Liver (tissue), 9 donors: ENCODE results near the gene NFIA. TPM values are rescaled to one million over a fixed set of nuclear protein-coding genes. Genes with fewer than 3 reads are reported as not detected.

Experiments used
- DNase-seq: peaks from one replicate; pipeline ENCODE4 v3.0.0-alpha.2; 2017; ENCODE audit warnings: low spot score
- H3K27ac ChIP-seq, 2 donors: one replicate each; pipeline ENCODE4 v1.7.0; 2013; ENCODE audit warnings: inconsistent platforms in 2 of 2, low read length in 2 of 2, control low read depth in 1 of 2, low read depth in 1 of 2, mild to moderate bottlenecking in 1 of 2
- H3K27me3 ChIP-seq, 4 donors: one replicate each; pipeline versions ENCODE4 v1.6.1 to v1.7.0; 2013; ENCODE audit warnings: low read length in 3 of 4, inconsistent platforms in 1 of 4, mild to moderate bottlenecking in 1 of 4, moderate library complexity in 1 of 4; ENCODE audit not compliant: control insufficient read depth in 4 of 4, insufficient read depth in 4 of 4
- H3K36me3 ChIP-seq, 4 donors: one replicate each; pipeline versions ENCODE4 v1.6.1 to v1.7.0; 2013; ENCODE audit warnings: low read length in 3 of 4, mild to moderate bottlenecking in 3 of 4, low read depth in 1 of 4, moderate library complexity in 1 of 4; ENCODE audit not compliant: control insufficient read depth in 4 of 4, insufficient read depth in 3 of 4
- H3K4me1 ChIP-seq, 4 donors: one replicate each; pipeline versions ENCODE4 v1.6.1 to v1.7.0; 2013; ENCODE audit warnings: low read length in 3 of 4, mild to moderate bottlenecking in 3 of 4, moderate library complexity in 1 of 4; ENCODE audit not compliant: control insufficient read depth in 4 of 4, insufficient read depth in 4 of 4
- H3K4me3 ChIP-seq, 3 donors: one replicate each; pipeline versions ENCODE4 v1.6.1 to v1.7.0; 2013; ENCODE audit warnings: low read length in 3 of 3, control low read depth in 1 of 3, low read depth in 1 of 3, mild to moderate bottlenecking in 1 of 3
- H3K9ac ChIP-seq, 2 donors: one replicate each; pipeline ENCODE4 v1.7.0; 2013; ENCODE audit warnings: low read length in 2 of 2, mild to moderate bottlenecking in 2 of 2, moderate library complexity in 2 of 2, control low read depth in 1 of 2, low read depth in 1 of 2
- H3K9me3 ChIP-seq, 4 donors: one replicate each; pipeline versions ENCODE4 v1.6.1 to v1.7.0; 2013; ENCODE audit warnings: low read length in 3 of 4; ENCODE audit not compliant: control insufficient read depth in 4 of 4
- ATF3 ChIP-seq: IDR thresholded peaks from 2 replicates; pipeline ENCODE4 v1.6.1; 2016; ENCODE audit warnings: antibody characterized with exemption
- EGR1 ChIP-seq, 2 donors: IDR thresholded peaks; 2 replicates each; pipeline ENCODE4 v1.6.1; 2016 to 2018; ENCODE audit warnings: antibody characterized with exemption in 2 of 2, low read depth in 2 of 2
- FOXA1 ChIP-seq: IDR thresholded peaks from 2 replicates; pipeline ENCODE4 v1.6.1; 2016; ENCODE audit warnings: antibody characterized with exemption
- FOXA2 ChIP-seq: IDR thresholded peaks from 2 replicates; pipeline ENCODE4 v1.6.1; 2016; ENCODE audit warnings: antibody characterized with exemption
- GABPA ChIP-seq, 2 donors: IDR thresholded peaks in 1 of 2; conservative IDR thresholded peaks in 1 of 2; 2 replicates each; pipeline ENCODE4 v1.6.1; 2016; ENCODE audit warnings: antibody characterized with exemption in 2 of 2, mild to moderate bottlenecking in 1 of 2, moderate library complexity in 1 of 2
- HNF4A ChIP-seq, 2 donors: conservative IDR thresholded peaks; 2 replicates each; pipeline ENCODE4 v1.6.1; 2016; ENCODE audit warnings: antibody characterized with exemption in 2 of 2, mild to moderate bottlenecking in 2 of 2
- HNF4G ChIP-seq: IDR thresholded peaks from 2 replicates; pipeline ENCODE4 v1.6.1; 2016; ENCODE audit warnings: antibody characterized with exemption
- JUND ChIP-seq, 2 donors: IDR thresholded peaks; 2 replicates each; pipeline ENCODE4 v1.6.1; 2016; ENCODE audit warnings: antibody characterized with exemption in 2 of 2
- NR2F2 ChIP-seq: IDR thresholded peaks from 2 replicates; pipeline ENCODE4 v1.6.1; 2016; ENCODE audit warnings: antibody characterized with exemption
- REST ChIP-seq: IDR thresholded peaks from 2 replicates; pipeline ENCODE4 v1.6.1; 2016; ENCODE audit warnings: antibody characterized with exemption, mild to moderate bottlenecking
- RXRA ChIP-seq, 2 donors: IDR thresholded peaks; 2 replicates each; pipeline ENCODE4 v1.6.1; 2017 to 2018; ENCODE audit warnings: antibody characterized with exemption in 2 of 2, mild to moderate bottlenecking in 1 of 2
- SP1 ChIP-seq: IDR thresholded peaks from 2 replicates; pipeline ENCODE4 v1.6.1; 2018; ENCODE audit warnings: antibody characterized with exemption, mild to moderate bottlenecking
- TAF1 ChIP-seq: conservative IDR thresholded peaks from 2 replicates; pipeline ENCODE4 v1.6.1; 2016; ENCODE audit warnings: antibody characterized with exemption, mild to moderate bottlenecking
- YY1 ChIP-seq: IDR thresholded peaks from 2 replicates; pipeline ENCODE4 v1.6.1; 2016; ENCODE audit warnings: antibody characterized with exemption, mild to moderate bottlenecking
- WGBS: extraction: QIAGEN DNeasy Blood & Tissue Kit; methylation state at CpG from one replicate; pipeline ENCODE4 v1.1.7; 2013; 5-methylcytosine and 5-hydroxymethylcytosine counted together
- polyA plus RNA-seq, 2 donors: library from polyadenylated mRNA; stranded (reverse) in 1 of 2; unstranded in 1 of 2; fragments of 200-250 nt in 1 of 2; fragments of >200 nt in 1 of 2; fragmentation: Nextera tagmentation in 1 of 2; extraction: Ambion mirVana in 1 of 2; gene quantifications; one replicate each; pipeline versions ENCODE4 v1.2.1 to v1.2.3, GENCODE V29; 2013 to 2015
- total RNA-seq, 2 donors: library from RNA; depleted of rRNA; stranded (reverse); fragments of >200 nt; gene quantifications; one replicate each; pipeline ENCODE4 v1.2.3, GENCODE V29; 2014
- TF ChIP-seq, protein P1 (sequence below): fragments of 150-350 bp; IDR thresholded peaks from 2 replicates; pipeline ENCODE4 v1.5.1; 2017; ENCODE audit warnings: improper control_type of control experiment, low read depth, low read length; ENCODE audit not compliant: missing input control
- TF ChIP-seq, protein P2 (sequence below): IDR thresholded peaks from 2 replicates; pipeline ENCODE4 v1.6.1; 2016; ENCODE audit warnings: antibody characterized with exemption
- TF ChIP-seq, protein P3 (sequence below): IDR thresholded peaks from 2 replicates; pipeline ENCODE4 v1.6.1; 2016; ENCODE audit warnings: antibody characterized with exemption
- donor health status: healthy.
- donor health status: healthy.
- donor health status: healthy.
- donor health status: healthy.
- donor health status: healthy.

NFIA gene
- total and polyA plus RNA-seq, 4 donors = 6.8 to 53.7 (median 22.2) TPM

DNA sequence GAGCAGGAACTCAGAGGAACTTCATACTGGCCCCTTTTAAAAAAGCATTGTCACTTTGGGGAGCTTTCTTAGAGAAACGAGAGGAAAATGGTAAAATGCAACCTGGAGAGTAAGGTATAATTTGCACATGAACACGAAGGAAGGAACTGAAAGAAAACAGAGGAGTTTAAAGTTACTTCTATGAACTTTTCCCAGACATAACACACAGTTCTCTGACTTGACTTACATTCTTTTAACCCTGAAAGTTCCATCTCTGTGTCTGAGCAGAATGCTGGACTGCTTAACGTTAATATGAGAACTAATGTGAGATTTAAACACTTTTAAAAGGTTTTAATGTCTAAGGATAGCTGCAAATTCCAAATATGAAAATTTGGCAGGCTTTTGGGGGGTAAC is 102.3 kb downstream of the NFIA start:
- no peaks in the 10 kb centered on the region for H3K9me3 ChIP-seq
- 8% methylated on average over 3 of the region's 3 CpGs for WGBS
- peak overlapping the region; percentile 30 to 76 (median 36) for H3K4me3 ChIP-seq
- no peak for DNase-seq
- TF ChIP-seq, protein P1, sequence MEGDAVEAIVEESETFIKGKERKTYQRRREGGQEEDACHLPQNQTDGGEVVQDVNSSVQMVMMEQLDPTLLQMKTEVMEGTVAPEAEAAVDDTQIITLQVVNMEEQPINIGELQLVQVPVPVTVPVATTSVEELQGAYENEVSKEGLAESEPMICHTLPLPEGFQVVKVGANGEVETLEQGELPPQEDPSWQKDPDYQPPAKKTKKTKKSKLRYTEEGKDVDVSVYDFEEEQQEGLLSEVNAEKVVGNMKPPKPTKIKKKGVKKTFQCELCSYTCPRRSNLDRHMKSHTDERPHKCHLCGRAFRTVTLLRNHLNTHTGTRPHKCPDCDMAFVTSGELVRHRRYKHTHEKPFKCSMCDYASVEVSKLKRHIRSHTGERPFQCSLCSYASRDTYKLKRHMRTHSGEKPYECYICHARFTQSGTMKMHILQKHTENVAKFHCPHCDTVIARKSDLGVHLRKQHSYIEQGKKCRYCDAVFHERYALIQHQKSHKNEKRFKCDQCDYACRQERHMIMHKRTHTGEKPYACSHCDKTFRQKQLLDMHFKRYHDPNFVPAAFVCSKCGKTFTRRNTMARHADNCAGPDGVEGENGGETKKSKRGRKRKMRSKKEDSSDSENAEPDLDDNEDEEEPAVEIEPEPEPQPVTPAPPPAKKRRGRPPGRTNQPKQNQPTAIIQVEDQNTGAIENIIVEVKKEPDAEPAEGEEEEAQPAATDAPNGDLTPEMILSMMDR = no peak
- no peak for TF ChIP-seq NR2F2
- TF ChIP-seq YY1 = no peak
- no peak for TF ChIP-seq TAF1
- TF ChIP-seq, protein P2, sequence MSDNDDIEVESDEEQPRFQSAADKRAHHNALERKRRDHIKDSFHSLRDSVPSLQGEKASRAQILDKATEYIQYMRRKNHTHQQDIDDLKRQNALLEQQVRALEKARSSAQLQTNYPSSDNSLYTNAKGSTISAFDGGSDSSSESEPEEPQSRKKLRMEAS = no peak
- TF ChIP-seq HNF4A (conservative IDR thresholded peaks at IDR 0.05) = no peak
- no peak for TF ChIP-seq HNF4G
- no peak for TF ChIP-seq ATF3
- no peak for TF ChIP-seq JUND (IDR thresholded peaks at IDR 0.05)
- no peak for TF ChIP-seq GABPA (IDR thresholded peaks at IDR 0.05 in 1 of 2, conservative IDR thresholded peaks at IDR 0.05 in 1 of 2)
- no peak for TF ChIP-seq SP1
- TF ChIP-seq FOXA1 = no peak
- TF ChIP-seq EGR1 (IDR thresholded peaks at IDR 0.05; ENCODE audit: low read depth in 2 of 2) = no peak
- TF ChIP-seq FOXA2 = no peak
- TF ChIP-seq RXRA (IDR thresholded peaks at IDR 0.05) = no peak
- TF ChIP-seq REST = no peak
- TF ChIP-seq, protein P3, sequence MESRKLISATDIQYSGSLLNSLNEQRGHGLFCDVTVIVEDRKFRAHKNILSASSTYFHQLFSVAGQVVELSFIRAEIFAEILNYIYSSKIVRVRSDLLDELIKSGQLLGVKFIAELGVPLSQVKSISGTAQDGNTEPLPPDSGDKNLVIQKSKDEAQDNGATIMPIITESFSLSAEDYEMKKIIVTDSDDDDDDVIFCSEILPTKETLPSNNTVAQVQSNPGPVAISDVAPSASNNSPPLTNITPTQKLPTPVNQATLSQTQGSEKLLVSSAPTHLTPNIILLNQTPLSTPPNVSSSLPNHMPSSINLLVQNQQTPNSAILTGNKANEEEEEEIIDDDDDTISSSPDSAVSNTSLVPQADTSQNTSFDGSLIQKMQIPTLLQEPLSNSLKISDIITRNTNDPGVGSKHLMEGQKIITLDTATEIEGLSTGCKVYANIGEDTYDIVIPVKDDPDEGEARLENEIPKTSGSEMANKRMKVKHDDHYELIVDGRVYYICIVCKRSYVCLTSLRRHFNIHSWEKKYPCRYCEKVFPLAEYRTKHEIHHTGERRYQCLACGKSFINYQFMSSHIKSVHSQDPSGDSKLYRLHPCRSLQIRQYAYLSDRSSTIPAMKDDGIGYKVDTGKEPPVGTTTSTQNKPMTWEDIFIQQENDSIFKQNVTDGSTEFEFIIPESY = no peak
- H3K9ac ChIP-seq = peak overlapping the region; percentile 22 to 87
- H3K4me1 ChIP-seq = peaks cover 0 to 34% (median 29%) of the 10 kb centered on the region in 4 donors
- no peaks in the 10 kb centered on the region for H3K36me3 ChIP-seq
- peak overlapping the region; percentile 96 for H3K27ac ChIP-seq
- H3K27me3 ChIP-seq = no peaks in the 10 kb centered on the region
